Frontal cortex (tissue), 4 donors: ENCODE measurements around the gene KRTAP10-11. TPM values are rescaled to one million over a fixed set of nuclear protein-coding genes. Genes with fewer than 3 reads are reported as not detected.
"Not testable (repeated sequence)": the region's sequence is repeated elsewhere in the genome, so short reads cannot be mapped to it uniquely, and the experiment has no call there.

Source experiments
- DNase-seq, 2 donors: peaks; one replicate each; pipeline ENCODE4 v3.0.0; 2012; ENCODE audit warnings: low spot score in 2 of 2
- FAIRE-seq: peaks from 2 replicates; lab custom pipeline; 2012; peaks lifted over from hg19 to GRCh38; lab: Jason Lieb, UNC
- total RNA-seq: library from RNA; depleted of rRNA; stranded (reverse); fragments of >200 nt; gene quantifications from one replicate; pipeline ENCODE4 v1.2.3, GENCODE V29; 2014
- donor health status: control.
- donor health status: control.
- donor health status: control.

The KRTAP10-11 gene
- total RNA-seq, 1 donor from 2014 or later: not detected

- FAIRE-seq: no peak
- DNase-seq: no peak
These were observed 9.0 kb upstream of the KRTAP10-11 start, which contains the start of gene KRTAP10-10 for GRCh38 chr21:44637018-44637850. TSS of gene KRTAP10-10 (plus strand) at chr21:44637356. CDS start at chr21:44637418, 62 bp downstream.

- FAIRE-seq, DNase-seq: not testable (repeated sequence)
These were observed 8.3 kb upstream of the KRTAP10-11 start for GRCh38 chr21:44637851-44638348.

- FAIRE-seq, DNase-seq: not testable (repeated sequence)
These were observed 7.5 kb upstream of the KRTAP10-11 start for GRCh38 chr21:44638506-44639330.

- FAIRE-seq (no peak), DNase-seq (no peak)
These were observed 6.9 kb upstream of the KRTAP10-11 start for GRCh38 chr21:44639331-44639655.

GRCh38 chr21:44640761-44641160 lies 5.5 kb upstream of the KRTAP10-11 start:
- FAIRE-seq: no peak

GRCh38 chr21:44643741-44644310 lies 2.4 kb upstream of the KRTAP10-11 start:
- no peak for DNase-seq
- FAIRE-seq: no peak

More at GRCh38 chr21:44640761-44641160, 5.5 kb upstream of the KRTAP10-11 start:
- no peak for DNase-seq

GRCh38 chr21:44644878-44645277 lies 1.3 kb upstream of the KRTAP10-11 start:
- FAIRE-seq: no peak
- DNase-seq: no peak

- FAIRE-seq (no peak), DNase-seq (no peak)
These were observed 973 bp downstream of the KRTAP10-11 start for GRCh38 chr21:44647222-44647552.

GRCh38 chr21:44648557-44649311 lies 2.5 kb downstream of the KRTAP10-11 start:
- no peak for FAIRE-seq
- DNase-seq: no peak

- no peak for FAIRE-seq
- no peak for DNase-seq
These were observed 3.4 kb downstream of the KRTAP10-11 start for GRCh38 chr21:44649521-44650100.

GRCh38 chr21:44650265-44650972 lies 4.2 kb downstream of the KRTAP10-11 start:
- FAIRE-seq (no peak), DNase-seq (no peak)

- DNase-seq (no peak), FAIRE-seq (no peak)
These were observed 4.9 kb downstream of the KRTAP10-11 start for GRCh38 chr21:44650973-44651675.

- DNase-seq (no peak), FAIRE-seq (no peak)
These were observed 6.9 kb downstream of the KRTAP10-11 start for GRCh38 chr21:44653123-44653522.

GRCh38 chr21:44653656-44654575 lies 7.7 kb downstream of the KRTAP10-11 start:
- FAIRE-seq (no peak), DNase-seq (no peak)

- FAIRE-seq: no peak
- DNase-seq: no peak
These were observed 8.5 kb downstream of the KRTAP10-11 start, which contains the start of gene KRTAP12-4 for GRCh38 chr21:44654576-44655175. TSS of gene KRTAP12-4 (minus strand) at chr21:44654659. CDS start at chr21:44654614, 45 bp downstream.

GRCh38 chr21:44656868-44657267 lies 10.7 kb downstream of the KRTAP10-11 start:
- FAIRE-seq (no peak), DNase-seq (no peak)
